HepG2 (cell line): ENCODE results near the gene CD7.

ENCODE experiments used
- ELF1 ChIP-seq: sonication (generic); formaldehyde crosslinking; IDR thresholded peaks from 2 replicates; pipeline ENCODE4 v1.4.0; 2020; ENCODE audit warnings: missing genetic modification reagents
- ETV5 ChIP-seq: IDR thresholded peaks from 2 replicates; pipeline ENCODE4 v1.6.1; 2018; ENCODE audit warnings: missing biosample characterization, missing genetic modification reagents, inconsistent platforms, borderline replicate concordance
- GATA4 ChIP-seq: sonication (generic); IDR thresholded peaks from 2 replicates; pipeline ENCODE4 v1.6.1; 2016; ENCODE audit warnings: antibody characterized with exemption, low read depth, borderline replicate concordance
- RFX1 ChIP-seq: fragments of 450-650 bp; IDR thresholded peaks from 2 replicates; pipeline ENCODE4 v1.6.1; 2017
- ZFAT ChIP-seq: sonication (generic); formaldehyde crosslinking; conservative IDR thresholded peaks from 2 replicates; pipeline ENCODE4 v1.8.1; 2023; ENCODE audit warnings: missing genetic modification reagents, inconsistent platforms
- TF ChIP-seq, protein P1 (sequence below): sonication (generic); formaldehyde crosslinking; IDR thresholded peaks from 2 replicates; pipeline ENCODE4 v1.4.0; 2020; ENCODE audit warnings: mild to moderate bottlenecking, missing genetic modification reagents, borderline replicate concordance
- TF ChIP-seq, protein P2 (sequence below): sonication (generic); formaldehyde crosslinking; IDR thresholded peaks from 2 replicates; pipeline ENCODE4 v1.4.0; 2020; ENCODE audit warnings: missing genetic modification reagents
- TF ChIP-seq, protein P3 (sequence below): sonication (generic); formaldehyde crosslinking; IDR thresholded peaks from 2 replicates; pipeline ENCODE4 v1.5.0; 2020; ENCODE audit warnings: mild to moderate bottlenecking, missing genetic modification reagents, moderate library complexity
- TF ChIP-seq, protein P4 (sequence below): sonication (generic); formaldehyde crosslinking; IDR thresholded peaks from 2 replicates; pipeline ENCODE4 v1.4.0; 2020; ENCODE audit warnings: missing genetic modification reagents

DNA sequence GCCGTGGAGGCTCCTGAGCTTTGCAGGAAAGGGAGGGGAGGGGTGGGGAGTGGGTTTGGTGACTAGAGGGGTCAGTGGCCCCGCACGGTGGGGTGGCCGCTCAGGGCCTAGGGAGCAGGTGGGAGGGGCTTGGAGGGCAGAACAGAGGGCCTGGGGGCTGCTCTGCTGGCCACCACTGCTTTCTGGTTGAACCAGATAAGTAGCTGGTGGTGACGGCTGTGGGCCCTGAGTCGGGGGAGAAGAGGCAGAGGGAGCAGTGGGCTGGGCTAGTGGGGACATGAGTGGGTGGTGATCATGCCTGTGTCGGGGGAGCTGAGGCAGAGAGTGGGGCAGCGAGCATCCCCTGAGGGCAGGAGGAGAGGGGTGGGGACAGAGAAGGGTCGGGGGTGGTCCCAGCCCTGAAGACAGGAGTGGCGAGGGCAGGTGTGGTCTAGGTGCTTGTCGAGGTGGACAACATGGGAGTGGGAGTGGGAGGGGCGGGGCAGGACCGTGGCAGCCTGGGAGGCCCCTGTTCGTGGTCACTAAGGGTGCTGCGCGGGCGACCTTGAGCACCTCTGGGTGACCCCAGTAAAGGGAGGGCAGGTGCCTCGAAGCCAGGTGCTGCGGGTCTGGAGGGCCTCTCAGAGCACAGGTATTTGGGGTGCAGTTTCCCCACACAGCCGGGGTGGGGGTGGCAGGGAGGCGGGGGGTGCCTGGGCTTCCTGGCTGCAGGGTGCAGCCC lies 6.3 kb upstream of the CD7 start:
- TF ChIP-seq, protein P1, sequence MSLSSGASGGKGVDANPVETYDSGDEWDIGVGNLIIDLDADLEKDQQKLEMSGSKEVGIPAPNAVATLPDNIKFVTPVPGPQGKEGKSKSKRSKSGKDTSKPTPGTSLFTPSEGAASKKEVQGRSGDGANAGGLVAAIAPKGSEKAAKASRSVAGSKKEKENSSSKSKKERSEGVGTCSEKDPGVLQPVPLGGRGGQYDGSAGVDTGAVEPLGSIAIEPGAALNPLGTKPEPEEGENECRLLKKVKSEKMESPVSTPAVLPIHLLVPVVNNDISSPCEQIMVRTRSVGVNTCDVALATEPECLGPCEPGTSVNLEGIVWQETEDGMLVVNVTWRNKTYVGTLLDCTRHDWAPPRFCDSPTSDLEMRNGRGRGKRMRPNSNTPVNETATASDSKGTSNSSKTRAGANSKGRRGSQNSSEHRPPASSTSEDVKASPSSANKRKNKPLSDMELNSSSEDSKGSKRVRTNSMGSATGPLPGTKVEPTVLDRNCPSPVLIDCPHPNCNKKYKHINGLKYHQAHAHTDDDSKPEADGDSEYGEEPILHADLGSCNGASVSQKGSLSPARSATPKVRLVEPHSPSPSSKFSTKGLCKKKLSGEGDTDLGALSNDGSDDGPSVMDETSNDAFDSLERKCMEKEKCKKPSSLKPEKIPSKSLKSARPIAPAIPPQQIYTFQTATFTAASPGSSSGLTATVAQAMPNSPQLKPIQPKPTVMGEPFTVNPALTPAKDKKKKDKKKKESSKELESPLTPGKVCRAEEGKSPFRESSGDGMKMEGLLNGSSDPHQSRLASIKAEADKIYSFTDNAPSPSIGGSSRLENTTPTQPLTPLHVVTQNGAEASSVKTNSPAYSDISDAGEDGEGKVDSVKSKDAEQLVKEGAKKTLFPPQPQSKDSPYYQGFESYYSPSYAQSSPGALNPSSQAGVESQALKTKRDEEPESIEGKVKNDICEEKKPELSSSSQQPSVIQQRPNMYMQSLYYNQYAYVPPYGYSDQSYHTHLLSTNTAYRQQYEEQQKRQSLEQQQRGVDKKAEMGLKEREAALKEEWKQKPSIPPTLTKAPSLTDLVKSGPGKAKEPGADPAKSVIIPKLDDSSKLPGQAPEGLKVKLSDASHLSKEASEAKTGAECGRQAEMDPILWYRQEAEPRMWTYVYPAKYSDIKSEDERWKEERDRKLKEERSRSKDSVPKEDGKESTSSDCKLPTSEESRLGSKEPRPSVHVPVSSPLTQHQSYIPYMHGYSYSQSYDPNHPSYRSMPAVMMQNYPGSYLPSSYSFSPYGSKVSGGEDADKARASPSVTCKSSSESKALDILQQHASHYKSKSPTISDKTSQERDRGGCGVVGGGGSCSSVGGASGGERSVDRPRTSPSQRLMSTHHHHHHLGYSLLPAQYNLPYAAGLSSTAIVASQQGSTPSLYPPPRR (CRISPR knock-in tag): no peak
- TF ChIP-seq, protein P2, sequence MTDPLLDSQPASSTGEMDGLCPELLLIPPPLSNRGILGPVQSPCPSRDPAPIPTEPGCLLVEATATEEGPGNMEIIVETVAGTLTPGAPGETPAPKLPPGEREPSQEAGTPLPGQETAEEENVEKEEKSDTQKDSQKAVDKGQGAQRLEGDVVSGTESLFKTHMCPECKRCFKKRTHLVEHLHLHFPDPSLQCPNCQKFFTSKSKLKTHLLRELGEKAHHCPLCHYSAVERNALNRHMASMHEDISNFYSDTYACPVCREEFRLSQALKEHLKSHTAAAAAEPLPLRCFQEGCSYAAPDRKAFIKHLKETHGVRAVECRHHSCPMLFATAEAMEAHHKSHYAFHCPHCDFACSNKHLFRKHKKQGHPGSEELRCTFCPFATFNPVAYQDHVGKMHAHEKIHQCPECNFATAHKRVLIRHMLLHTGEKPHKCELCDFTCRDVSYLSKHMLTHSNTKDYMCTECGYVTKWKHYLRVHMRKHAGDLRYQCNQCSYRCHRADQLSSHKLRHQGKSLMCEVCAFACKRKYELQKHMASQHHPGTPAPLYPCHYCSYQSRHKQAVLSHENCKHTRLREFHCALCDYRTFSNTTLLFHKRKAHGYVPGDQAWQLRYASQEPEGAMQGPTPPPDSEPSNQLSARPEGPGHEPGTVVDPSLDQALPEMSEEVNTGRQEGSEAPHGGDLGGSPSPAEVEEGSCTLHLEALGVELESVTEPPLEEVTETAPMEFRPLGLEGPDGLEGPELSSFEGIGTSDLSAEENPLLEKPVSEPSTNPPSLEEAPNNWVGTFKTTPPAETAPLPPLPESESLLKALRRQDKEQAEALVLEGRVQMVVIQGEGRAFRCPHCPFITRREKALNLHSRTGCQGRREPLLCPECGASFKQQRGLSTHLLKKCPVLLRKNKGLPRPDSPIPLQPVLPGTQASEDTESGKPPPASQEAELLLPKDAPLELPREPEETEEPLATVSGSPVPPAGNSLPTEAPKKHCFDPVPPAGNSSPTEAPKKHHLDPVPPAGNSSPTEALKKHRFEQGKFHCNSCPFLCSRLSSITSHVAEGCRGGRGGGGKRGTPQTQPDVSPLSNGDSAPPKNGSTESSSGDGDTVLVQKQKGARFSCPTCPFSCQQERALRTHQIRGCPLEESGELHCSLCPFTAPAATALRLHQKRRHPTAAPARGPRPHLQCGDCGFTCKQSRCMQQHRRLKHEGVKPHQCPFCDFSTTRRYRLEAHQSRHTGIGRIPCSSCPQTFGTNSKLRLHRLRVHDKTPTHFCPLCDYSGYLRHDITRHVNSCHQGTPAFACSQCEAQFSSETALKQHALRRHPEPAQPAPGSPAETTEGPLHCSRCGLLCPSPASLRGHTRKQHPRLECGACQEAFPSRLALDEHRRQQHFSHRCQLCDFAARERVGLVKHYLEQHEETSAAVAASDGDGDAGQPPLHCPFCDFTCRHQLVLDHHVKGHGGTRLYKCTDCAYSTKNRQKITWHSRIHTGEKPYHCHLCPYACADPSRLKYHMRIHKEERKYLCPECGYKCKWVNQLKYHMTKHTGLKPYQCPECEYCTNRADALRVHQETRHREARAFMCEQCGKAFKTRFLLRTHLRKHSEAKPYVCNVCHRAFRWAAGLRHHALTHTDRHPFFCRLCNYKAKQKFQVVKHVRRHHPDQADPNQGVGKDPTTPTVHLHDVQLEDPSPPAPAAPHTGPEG (CRISPR knock-in tag): no peak
- TF ChIP-seq ETV5 (CRISPR knock-in tag) (no peak), RFX1 (no peak), GATA4 (no peak), ZFAT (CRISPR knock-in tag) (no peak), ELF1 (CRISPR knock-in tag) (no peak)
- TF ChIP-seq, protein P3, sequence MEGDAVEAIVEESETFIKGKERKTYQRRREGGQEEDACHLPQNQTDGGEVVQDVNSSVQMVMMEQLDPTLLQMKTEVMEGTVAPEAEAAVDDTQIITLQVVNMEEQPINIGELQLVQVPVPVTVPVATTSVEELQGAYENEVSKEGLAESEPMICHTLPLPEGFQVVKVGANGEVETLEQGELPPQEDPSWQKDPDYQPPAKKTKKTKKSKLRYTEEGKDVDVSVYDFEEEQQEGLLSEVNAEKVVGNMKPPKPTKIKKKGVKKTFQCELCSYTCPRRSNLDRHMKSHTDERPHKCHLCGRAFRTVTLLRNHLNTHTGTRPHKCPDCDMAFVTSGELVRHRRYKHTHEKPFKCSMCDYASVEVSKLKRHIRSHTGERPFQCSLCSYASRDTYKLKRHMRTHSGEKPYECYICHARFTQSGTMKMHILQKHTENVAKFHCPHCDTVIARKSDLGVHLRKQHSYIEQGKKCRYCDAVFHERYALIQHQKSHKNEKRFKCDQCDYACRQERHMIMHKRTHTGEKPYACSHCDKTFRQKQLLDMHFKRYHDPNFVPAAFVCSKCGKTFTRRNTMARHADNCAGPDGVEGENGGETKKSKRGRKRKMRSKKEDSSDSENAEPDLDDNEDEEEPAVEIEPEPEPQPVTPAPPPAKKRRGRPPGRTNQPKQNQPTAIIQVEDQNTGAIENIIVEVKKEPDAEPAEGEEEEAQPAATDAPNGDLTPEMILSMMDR (CRISPR knock-in tag): no peak
- TF ChIP-seq, protein P4, sequence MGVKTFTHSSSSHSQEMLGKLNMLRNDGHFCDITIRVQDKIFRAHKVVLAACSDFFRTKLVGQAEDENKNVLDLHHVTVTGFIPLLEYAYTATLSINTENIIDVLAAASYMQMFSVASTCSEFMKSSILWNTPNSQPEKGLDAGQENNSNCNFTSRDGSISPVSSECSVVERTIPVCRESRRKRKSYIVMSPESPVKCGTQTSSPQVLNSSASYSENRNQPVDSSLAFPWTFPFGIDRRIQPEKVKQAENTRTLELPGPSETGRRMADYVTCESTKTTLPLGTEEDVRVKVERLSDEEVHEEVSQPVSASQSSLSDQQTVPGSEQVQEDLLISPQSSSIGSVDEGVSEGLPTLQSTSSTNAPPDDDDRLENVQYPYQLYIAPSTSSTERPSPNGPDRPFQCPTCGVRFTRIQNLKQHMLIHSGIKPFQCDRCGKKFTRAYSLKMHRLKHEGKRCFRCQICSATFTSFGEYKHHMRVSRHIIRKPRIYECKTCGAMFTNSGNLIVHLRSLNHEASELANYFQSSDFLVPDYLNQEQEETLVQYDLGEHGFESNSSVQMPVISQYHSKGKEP (CRISPR knock-in tag): no peak
